ENCODE data around the gene NPFFR1. TPM values are rescaled to one million over a fixed set of nuclear protein-coding genes. Genes with fewer than 3 reads are reported as not detected.

NPFFR1 gene
- total RNA-seq, 2 experiments from 2014 or later: not detected

GRCh38 chr10:70321897-70322890, 38.4 kb upstream of the NPFFR1 start:
- Mint-ChIP-seq H3K9me3 (no peaks in the 10 kb centered on the region), H3K4me1 (peaks cover 19% of the 10 kb centered on the region), H3K36me3 (ENCODE audit: low read depth) (no peaks in the 10 kb centered on the region), H3K4me3 (no peak overlapping the region), H3K27ac (no peak overlapping the region), H3K27me3 (no peaks in the 10 kb centered on the region)
- CTCF ChIA-PET: no interaction called here
- no peak for DNase-seq
- POLR2A ChIA-PET: interaction anchor here (1.6 kb wide), 1 partner anchor 152 kb away, joined by 4 read pairs; the partner anchor contains the start of gene SAR1A

- Mint-ChIP-seq H3K27me3 (no peaks in the 10 kb centered on the region), H3K36me3 (ENCODE audit: low read depth) (no peaks in the 10 kb centered on the region), H3K4me3 (no peak overlapping the region), H3K27ac (no peak overlapping the region), H3K9me3 (no peaks in the 10 kb centered on the region), H3K4me1 (peaks cover 19% of the 10 kb centered on the region)
- POLR2A ChIA-PET: no interaction called here
- CTCF ChIA-PET: interaction anchor here (1.1 kb wide), 1 partner anchor 29 kb away, joined by 3 read pairs; no protein-coding TSS in a partner anchor
- DNase-seq: no peak
These were observed 37.4 kb upstream of the NPFFR1 start for GRCh38 chr10:70321233-70321632.

- Mint-ChIP-seq H3K27ac (no peak overlapping the region), H3K4me1 (peaks cover 19% of the 10 kb centered on the region), H3K36me3 (ENCODE audit: low read depth) (no peaks in the 10 kb centered on the region), H3K4me3 (no peak overlapping the region), H3K9me3 (no peaks in the 10 kb centered on the region), H3K27me3 (no peaks in the 10 kb centered on the region)
- DNase-seq: no peak
- POLR2A ChIA-PET: no interaction called here
- CTCF ChIA-PET: interaction anchor here (1.1 kb wide), 1 partner anchor 29 kb away, joined by 3 read pairs; no protein-coding TSS in a partner anchor
These were observed 36.9 kb upstream of the NPFFR1 start for GRCh38 chr10:70320751-70321150.

GRCh38 chr10:70319824-70320223, 36.0 kb upstream of the NPFFR1 start:
- Mint-ChIP-seq H3K4me1 (peaks cover 19% of the 10 kb centered on the region), H3K27ac (no peak overlapping the region), H3K9me3 (no peaks in the 10 kb centered on the region), H3K36me3 (ENCODE audit: low read depth) (no peaks in the 10 kb centered on the region), H3K4me3 (no peak overlapping the region), H3K27me3 (no peaks in the 10 kb centered on the region)
- CTCF ChIA-PET: interaction anchor here (0.9 kb wide), 1 partner anchor 139 kb away, joined by 3 read pairs; no protein-coding TSS in a partner anchor
- POLR2A ChIA-PET: no interaction called here
- DNase-seq: no peak

GRCh38 chr10:70319183-70319582, 35.4 kb upstream of the NPFFR1 start:
- Mint-ChIP-seq H3K36me3 (ENCODE audit: low read depth) (no peaks in the 10 kb centered on the region), H3K9me3 (no peaks in the 10 kb centered on the region), H3K4me1 (peaks cover 16% of the 10 kb centered on the region), H3K27me3 (no peaks in the 10 kb centered on the region), H3K27ac (no peak overlapping the region), H3K4me3 (no peak overlapping the region)
- CTCF ChIA-PET: interaction anchor here (0.9 kb wide), 2 partner anchors 46 to 140 kb away, joined by 3 read pairs; no protein-coding TSS in a partner anchor
- no peak for DNase-seq
- POLR2A ChIA-PET: no interaction called here

- CTCF ChIA-PET: no interaction called here
- no peaks in the 10 kb centered on the region for H3K36me3 Mint-ChIP-seq (ENCODE audit: low read depth)
- no peaks in the 10 kb centered on the region for H3K27me3 Mint-ChIP-seq
- no peak overlapping the region for H3K27ac Mint-ChIP-seq
- peaks cover 7% of the 10 kb centered on the region for H3K4me1 Mint-ChIP-seq
- POLR2A ChIA-PET: no interaction called here
- H3K4me3 Mint-ChIP-seq: no peak overlapping the region
- DNase-seq: no peak
- H3K9me3 Mint-ChIP-seq: no peaks in the 10 kb centered on the region
These were observed 34.1 kb upstream of the NPFFR1 start for GRCh38 chr10:70317943-70318318.

- Mint-ChIP-seq H3K27me3 (no peaks in the 10 kb centered on the region), H3K9me3 (no peaks in the 10 kb centered on the region), H3K4me3 (no peak overlapping the region), H3K4me1 (peaks cover 3% of the 10 kb centered on the region), H3K27ac (no peak overlapping the region), H3K36me3 (ENCODE audit: low read depth) (no peaks in the 10 kb centered on the region)
- DNase-seq: no peak
- ChIA-PET CTCF (no interaction called here), POLR2A (no interaction called here)
These were observed 33.6 kb upstream of the NPFFR1 start for GRCh38 chr10:70317272-70317942.

- CTCF ChIA-PET: no interaction called here
- H3K27me3 Mint-ChIP-seq: no peaks in the 10 kb centered on the region
These were observed 32.0 kb upstream of the NPFFR1 start for GRCh38 chr10:70315815-70316214.

GRCh38 chr10:70315276-70315675, 31.5 kb upstream of the NPFFR1 start:
- DNase-seq: no peak
- ChIA-PET CTCF (interaction anchor here (0.6 kb wide), 1 partner anchor 99 kb away, joined by 3 read pairs; no protein-coding TSS in a partner anchor), POLR2A (interaction anchor here (0.9 kb wide), 1 partner anchor 13 kb away, joined by 3 read pairs; no protein-coding TSS in a partner anchor)
- Mint-ChIP-seq H3K9me3 (no peaks in the 10 kb centered on the region), H3K4me3 (no peak overlapping the region), H3K36me3 (ENCODE audit: low read depth) (no peaks in the 10 kb centered on the region), H3K27ac (no peak overlapping the region), H3K4me1 (no peaks in the 10 kb centered on the region), H3K27me3 (no peaks in the 10 kb centered on the region)

More at GRCh38 chr10:70315815-70316214, 32.0 kb upstream of the NPFFR1 start:
- Mint-ChIP-seq H3K4me1 (no peaks in the 10 kb centered on the region), H3K9me3 (no peaks in the 10 kb centered on the region), H3K36me3 (ENCODE audit: low read depth) (no peaks in the 10 kb centered on the region), H3K27ac (no peak overlapping the region), H3K4me3 (no peak overlapping the region)
- POLR2A ChIA-PET: interaction anchor here (0.9 kb wide), 1 partner anchor 13 kb away, joined by 3 read pairs; no protein-coding TSS in a partner anchor
- DNase-seq: no peak

- Mint-ChIP-seq H3K4me3 (no peak overlapping the region), H3K36me3 (ENCODE audit: low read depth) (no peaks in the 10 kb centered on the region), H3K9me3 (no peaks in the 10 kb centered on the region), H3K27me3 (no peaks in the 10 kb centered on the region), H3K4me1 (no peaks in the 10 kb centered on the region), H3K27ac (no peak overlapping the region)
- DNase-seq: no peak
- ChIA-PET POLR2A (no interaction called here), CTCF (no interaction called here)
These were observed 29.2 kb upstream of the NPFFR1 start for GRCh38 chr10:70312972-70313371.

- Mint-ChIP-seq H3K9me3 (no peaks in the 10 kb centered on the region), H3K4me3 (no peak overlapping the region), H3K27ac (no peak overlapping the region), H3K4me1 (no peaks in the 10 kb centered on the region), H3K27me3 (no peaks in the 10 kb centered on the region), H3K36me3 (ENCODE audit: low read depth) (no peaks in the 10 kb centered on the region)
- no peak for DNase-seq
- CTCF ChIA-PET: no interaction called here
- POLR2A ChIA-PET: no interaction called here
These were observed 28.4 kb upstream of the NPFFR1 start for GRCh38 chr10:70312249-70312648.

GRCh38 chr10:70311698-70312097, 27.9 kb upstream of the NPFFR1 start:
- DNase-seq: no peak
- no peaks in the 10 kb centered on the region for H3K9me3 Mint-ChIP-seq
- H3K4me1 Mint-ChIP-seq: no peaks in the 10 kb centered on the region
- no peak overlapping the region for H3K27ac Mint-ChIP-seq
- H3K27me3 Mint-ChIP-seq: no peaks in the 10 kb centered on the region
- no peaks in the 10 kb centered on the region for H3K36me3 Mint-ChIP-seq (ENCODE audit: low read depth)
- CTCF ChIA-PET: no interaction called here
- no peak overlapping the region for H3K4me3 Mint-ChIP-seq
- POLR2A ChIA-PET: no interaction called here

GRCh38 chr10:70309661-70310060, 25.9 kb upstream of the NPFFR1 start:
- Mint-ChIP-seq H3K4me3 (no peak overlapping the region), H3K9me3 (no peaks in the 10 kb centered on the region), H3K27me3 (no peaks in the 10 kb centered on the region), H3K27ac (no peak overlapping the region), H3K4me1 (no peaks in the 10 kb centered on the region), H3K36me3 (ENCODE audit: low read depth) (no peaks in the 10 kb centered on the region)
- CTCF ChIA-PET: no interaction called here
- no peak for DNase-seq
- POLR2A ChIA-PET: no interaction called here
